NK-92 treated with Interleukin-12 subunit alpha and Interleukin-12 subunit beta, amount 100 ng/mL, for 24 hours (cell line): ENCODE measurements around the gene C3orf80.
"Not testable (repeated sequence)": the region's sequence is repeated elsewhere in the genome, so short reads cannot be mapped to it uniquely, and the experiment has no call there.

Experiments
- DNase-seq: peaks from one replicate; lab custom pipeline; 2025; lab: John Stamatoyannopoulos, UW

C3orf80 gene

DNA sequence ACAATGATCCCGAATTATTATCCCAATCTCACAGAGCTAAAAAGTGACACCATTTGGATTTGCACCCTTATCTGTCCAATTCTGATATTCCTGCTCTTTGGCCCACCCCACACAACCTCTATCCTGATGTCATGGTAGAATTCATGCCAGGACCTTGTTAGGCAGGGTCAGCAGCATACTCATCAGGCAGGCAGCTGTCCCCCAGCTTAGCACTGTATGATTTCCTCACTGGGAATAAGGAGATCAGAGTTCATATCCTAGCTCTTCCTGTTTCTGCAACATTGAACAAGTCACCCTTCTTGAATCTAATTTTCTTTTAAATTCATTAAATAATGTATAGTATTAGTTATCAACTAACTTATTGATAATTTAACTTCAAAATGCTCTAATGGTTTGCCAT, 12.0 kb upstream of the C3orf80 start:
- no peak for DNase-seq

DNA sequence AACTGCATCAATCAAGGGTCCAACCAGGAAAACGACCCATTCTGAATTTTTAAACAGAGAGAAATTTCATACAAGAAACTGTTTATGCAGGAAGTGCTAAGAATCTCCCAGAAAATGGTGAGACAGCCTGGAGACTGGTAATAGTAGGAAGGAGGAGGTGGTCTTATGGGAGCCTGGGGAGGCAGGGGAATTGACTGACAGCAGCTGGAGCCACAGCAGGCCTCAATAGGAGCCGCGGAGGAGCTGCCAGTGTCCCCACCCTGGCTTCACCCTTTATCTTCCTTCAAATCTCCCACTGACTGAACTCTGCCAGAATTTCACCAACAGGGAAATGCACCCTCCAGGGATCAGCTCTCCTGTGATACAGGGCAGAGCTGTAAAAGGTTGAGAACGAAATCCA, 7.5 kb upstream of the C3orf80 start:
- no peak for DNase-seq

DNA sequence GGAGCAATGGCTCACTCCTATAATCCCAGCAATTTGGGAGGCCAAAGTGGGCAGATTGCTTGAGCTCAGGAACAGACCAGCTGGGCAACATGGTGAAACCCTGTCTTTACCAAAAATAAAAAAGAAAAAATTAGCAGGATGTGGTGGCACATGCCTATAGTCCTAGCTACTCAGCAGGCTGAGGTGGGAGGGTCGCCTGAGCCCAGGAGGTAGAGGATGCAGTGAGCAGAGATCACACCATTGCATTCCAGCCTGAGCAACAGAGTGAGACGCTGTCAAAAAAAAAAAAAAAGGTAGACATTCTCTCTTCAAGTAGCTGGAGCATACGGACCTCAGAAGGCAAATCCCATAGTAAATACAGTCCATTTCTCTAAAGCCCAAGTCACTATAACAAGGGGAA, 7.1 kb upstream of the C3orf80 start:
- DNase-seq = no peak

DNA sequence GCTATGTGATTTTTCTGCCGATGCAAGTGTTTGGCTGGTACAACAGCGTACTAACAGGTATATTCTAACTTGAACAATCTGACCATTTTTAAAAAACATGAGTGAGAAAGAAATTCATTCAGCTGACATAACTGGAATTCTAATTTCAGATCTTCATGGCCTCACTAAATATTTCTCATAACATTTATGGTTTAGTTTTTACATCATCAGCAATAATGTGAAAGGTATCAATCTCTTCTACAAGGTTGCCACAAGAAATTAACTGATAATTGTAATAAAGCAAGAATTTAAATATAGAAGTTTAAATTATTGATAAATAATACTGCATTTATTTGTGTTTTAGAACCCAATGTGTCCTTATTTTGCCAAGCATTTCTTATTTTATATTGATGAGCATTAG, 5.2 kb upstream of the C3orf80 start:
- no peak for DNase-seq

- DNase-seq = no peak
Measured at GRCh38 chr3:160221019-160221418, 4.2 kb upstream of the C3orf80 start.

DNA sequence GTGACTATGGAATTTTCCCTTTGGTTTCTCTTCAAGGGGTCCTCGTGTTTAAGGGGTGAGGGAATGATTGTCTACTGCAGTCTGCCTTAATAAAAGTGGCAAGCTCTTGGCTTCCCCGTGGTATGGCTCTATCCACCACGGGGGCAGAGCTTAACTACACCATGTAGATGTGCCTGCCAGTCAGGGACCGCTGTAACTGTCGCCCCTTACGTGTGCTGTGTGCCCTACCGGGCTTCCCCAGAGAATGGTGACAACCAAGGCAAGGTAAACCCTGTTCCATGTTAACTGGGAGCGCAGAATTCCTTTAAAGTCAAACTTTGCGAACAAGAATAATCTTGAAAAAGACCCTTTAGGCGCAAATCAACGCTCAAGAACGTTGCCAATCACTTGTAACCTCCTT, 966 bp upstream of the C3orf80 start:
- DNase-seq = no peak

DNA sequence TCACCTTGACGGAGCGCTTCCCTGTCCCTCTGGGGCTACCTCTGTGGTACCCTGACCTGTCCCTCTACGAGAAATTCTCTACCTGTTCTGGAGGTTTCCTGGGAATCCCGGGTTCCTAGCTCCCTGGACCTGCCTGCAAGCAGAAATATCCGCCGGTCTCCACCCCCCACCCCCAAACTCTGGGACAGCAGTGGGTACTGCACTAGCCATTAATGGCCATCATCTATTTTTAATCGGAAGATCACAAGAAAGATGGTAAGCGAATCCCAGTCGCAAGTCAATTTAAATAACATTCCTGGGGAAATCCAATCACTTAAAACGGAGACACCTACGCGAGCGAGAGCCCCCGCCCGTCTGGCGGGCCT, 429 bp upstream of the C3orf80 start:
- DNase-seq = no peak

DNA sequence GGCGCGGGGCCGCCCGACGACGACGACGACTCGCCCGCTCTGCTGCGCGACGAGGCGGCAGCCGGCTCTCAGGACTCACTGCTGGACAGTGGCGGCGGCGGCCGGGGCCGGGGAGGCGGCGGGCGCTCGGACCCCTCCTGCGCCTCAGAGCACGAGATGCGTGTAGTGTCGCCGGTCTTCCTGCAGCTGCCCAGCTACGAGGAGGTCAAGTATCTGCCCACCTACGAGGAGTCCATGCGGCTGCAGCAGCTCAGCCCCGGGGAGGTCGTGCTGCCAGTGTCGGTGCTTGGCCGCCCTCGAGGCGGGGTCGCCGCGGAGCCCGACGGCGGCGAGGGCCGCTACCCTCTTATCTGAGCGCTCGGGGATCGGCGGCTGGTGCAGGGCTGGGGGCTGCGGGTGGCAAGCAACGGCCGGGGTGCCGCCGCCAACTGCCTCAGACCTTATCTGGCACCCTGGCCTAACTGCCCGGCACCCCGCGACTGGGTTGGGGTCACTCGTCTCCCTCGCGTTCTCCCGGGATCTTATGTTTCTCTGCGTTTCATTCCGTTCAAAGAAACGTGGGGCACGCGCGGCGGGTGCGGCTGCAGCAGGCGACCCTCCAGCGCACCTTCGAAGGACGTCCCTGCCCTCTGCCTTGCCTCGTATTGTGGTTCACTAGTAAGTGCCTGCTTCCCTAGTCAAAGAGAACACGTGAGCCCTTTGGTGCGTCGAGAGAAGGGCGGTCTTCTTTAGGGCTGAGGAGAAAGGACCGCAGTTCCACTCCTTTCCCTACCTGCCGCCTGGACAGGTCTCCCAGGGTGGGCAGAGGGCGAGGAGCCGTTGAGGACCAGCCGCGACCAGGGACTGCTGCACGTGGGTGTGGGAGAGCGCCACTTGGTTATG, 1.0 kb downstream of the C3orf80 start:
- no peak for DNase-seq

DNA sequence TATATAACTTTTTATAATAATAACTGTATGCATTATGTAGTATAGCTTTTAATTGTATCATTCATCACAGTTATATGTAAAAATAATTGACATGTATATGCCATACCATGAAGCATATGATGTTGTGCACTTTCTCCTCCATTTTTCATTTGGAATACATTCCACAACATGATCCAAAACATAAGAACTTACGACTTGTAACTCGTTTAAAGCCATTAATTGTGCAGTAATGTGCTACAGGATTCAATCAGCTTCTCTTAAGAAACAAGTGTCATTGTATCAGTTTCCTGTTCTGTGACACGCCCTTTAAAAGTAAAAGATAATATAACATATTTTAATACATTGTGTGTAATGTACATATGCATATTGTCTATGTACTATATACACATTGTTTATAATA, 2.2 kb downstream of the C3orf80 start:
- no peak for DNase-seq

DNA sequence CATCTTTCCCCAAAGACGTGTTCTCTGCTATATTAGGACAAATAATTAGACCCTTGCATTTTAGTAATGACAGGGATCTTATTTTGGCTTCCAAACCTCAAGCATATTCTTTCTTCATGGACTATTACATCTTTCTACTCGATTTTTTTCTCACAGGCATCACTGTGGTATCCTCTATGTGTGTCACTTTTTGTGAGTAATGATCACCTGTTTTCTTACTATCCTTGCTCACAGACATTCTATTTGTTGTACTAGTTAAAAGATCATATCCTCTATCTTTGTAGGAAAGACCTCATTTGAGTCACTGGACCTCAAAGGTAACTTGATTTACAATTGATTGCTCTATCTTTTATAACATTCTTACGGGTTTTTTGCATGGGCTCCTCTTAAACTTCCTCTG, 6.8 kb downstream of the C3orf80 start:
- DNase-seq = no peak

- DNase-seq = not testable (repeated sequence)
Measured at GRCh38 chr3:160240719-160241118, 15.5 kb downstream of the C3orf80 start.

- DNase-seq = no peak
Measured at GRCh38 chr3:160245261-160245800, 20.1 kb downstream of the C3orf80 start.

DNA sequence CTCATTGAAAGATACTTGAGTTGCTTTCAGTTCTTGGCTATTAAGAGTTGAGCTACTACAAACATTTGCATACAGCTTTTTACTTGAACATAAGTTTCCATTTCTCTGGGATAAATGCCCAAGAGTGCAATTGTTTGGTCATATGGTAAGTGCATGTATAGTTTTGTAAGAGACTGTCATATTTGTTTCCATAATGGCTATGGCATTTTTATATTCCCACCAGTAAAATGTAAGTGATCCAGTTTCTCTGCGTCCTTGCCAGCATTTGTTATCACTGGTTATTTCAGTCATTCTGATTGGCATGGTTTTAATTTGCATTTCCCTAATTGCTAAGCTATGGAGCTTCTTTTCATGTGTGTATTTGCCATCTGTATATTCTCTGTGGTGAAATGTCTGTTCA, 22.5 kb downstream of the C3orf80 start:
- DNase-seq = no peak

DNA sequence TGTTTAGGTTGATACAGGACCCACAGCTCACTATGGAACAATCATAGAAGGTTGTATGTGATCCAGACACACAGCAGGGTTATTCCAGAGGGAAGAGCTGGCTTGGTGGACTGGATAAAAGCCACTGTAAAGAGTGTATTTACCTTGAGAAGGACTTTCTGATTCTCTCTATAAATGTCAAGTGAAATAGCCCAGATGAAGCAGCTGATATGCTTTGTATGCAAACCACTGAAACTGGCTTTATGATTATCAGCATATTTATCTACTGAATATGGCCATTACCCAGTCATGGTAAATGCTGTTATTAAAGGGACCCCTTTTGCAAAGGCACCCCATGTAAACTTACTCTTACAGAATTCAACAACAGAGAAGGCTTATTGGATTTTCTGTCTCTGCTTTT, 28.1 kb downstream of the C3orf80 start:
- DNase-seq = no peak

GRCh38 chr3:160257606-160258005, 32.4 kb downstream of the C3orf80 start:
- DNase-seq = no peak

- no peak for DNase-seq
Measured at GRCh38 chr3:160259589-160259988, 34.4 kb downstream of the C3orf80 start.

DNA sequence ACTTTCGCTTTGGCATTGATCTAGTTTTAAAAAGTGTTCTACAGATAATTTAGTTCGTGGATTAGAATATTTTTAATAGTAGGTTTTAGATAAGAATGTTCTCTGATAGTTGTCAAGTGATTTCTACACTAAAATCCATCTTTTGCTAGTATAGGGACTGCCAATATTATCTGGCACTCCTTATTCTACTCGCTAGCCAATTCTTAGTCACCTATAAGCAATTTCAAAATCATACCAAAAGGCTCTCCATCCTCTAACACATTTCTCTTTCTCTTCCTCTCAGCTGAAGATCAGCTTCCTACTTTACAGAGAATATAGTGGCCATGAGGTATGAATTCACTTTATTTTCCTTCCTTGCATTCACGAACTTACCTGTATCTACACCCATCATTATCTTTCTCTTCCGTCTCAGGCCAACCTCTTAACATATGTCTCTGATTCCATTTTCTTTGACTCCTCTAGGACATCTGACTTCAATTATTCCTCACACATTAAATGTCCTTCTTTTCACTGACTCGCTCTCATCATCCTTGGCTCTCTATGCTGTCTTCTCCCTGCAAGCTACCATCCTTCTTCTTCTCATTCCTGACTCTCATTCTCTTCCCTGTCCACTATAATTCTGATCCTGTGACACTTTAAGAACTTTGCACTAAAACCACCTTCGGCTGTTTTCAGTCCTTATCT, 35.5 kb downstream of the C3orf80 start:
- DNase-seq = no peak

DNA sequence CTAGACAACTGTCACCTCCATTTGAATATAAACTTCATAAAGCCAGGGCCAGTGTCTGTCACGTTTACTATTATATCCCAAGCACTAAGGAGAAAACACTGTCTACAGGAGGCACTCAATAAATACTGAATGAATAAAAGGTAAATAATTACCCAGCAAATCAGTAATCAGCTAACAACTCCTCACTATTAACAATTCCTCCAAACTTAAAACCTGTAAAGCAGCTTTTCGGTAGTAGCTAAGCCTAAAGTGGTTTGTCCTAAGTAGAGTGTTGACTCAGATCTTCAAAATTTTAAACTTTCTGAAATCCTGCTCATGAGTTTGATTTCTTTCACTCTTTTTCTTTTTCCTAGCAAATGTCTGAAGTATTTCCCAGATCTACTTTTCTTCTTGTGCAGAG, 39.9 kb downstream of the C3orf80 start:
- no peak for DNase-seq
